HFF-Myc (cell line): ENCODE measurements around the gene BRAT1.

Experiments used
- DNase-seq: peaks from one replicate; pipeline ENCODE4 v3.0.0-alpha.2; 2011; ENCODE audit warnings: low read depth; ENCODE audit errors: extremely low read depth
- H3K4me3 ChIP-seq: replicated peaks from 2 replicates; pipeline ENCODE4 v1.5.1; 2011; ENCODE audit warnings: low read depth, mild to moderate bottlenecking, control low read depth, low read length
- TF ChIP-seq, protein P1 (sequence below): IDR thresholded peaks from 2 replicates; pipeline ENCODE4 v1.5.1; 2012; ENCODE audit warnings: mild to moderate bottlenecking, low read depth, low read length, control low read depth; ENCODE audit errors: missing control alignments

BRAT1 gene

GRCh38 chr7:2504128-2504888, 51.0 kb downstream of the BRAT1 start:
- TF ChIP-seq, protein P1, sequence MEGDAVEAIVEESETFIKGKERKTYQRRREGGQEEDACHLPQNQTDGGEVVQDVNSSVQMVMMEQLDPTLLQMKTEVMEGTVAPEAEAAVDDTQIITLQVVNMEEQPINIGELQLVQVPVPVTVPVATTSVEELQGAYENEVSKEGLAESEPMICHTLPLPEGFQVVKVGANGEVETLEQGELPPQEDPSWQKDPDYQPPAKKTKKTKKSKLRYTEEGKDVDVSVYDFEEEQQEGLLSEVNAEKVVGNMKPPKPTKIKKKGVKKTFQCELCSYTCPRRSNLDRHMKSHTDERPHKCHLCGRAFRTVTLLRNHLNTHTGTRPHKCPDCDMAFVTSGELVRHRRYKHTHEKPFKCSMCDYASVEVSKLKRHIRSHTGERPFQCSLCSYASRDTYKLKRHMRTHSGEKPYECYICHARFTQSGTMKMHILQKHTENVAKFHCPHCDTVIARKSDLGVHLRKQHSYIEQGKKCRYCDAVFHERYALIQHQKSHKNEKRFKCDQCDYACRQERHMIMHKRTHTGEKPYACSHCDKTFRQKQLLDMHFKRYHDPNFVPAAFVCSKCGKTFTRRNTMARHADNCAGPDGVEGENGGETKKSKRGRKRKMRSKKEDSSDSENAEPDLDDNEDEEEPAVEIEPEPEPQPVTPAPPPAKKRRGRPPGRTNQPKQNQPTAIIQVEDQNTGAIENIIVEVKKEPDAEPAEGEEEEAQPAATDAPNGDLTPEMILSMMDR, result no peak
- H3K4me3 ChIP-seq, result no peak overlapping the region
- DNase-seq, result no peak

DNA sequence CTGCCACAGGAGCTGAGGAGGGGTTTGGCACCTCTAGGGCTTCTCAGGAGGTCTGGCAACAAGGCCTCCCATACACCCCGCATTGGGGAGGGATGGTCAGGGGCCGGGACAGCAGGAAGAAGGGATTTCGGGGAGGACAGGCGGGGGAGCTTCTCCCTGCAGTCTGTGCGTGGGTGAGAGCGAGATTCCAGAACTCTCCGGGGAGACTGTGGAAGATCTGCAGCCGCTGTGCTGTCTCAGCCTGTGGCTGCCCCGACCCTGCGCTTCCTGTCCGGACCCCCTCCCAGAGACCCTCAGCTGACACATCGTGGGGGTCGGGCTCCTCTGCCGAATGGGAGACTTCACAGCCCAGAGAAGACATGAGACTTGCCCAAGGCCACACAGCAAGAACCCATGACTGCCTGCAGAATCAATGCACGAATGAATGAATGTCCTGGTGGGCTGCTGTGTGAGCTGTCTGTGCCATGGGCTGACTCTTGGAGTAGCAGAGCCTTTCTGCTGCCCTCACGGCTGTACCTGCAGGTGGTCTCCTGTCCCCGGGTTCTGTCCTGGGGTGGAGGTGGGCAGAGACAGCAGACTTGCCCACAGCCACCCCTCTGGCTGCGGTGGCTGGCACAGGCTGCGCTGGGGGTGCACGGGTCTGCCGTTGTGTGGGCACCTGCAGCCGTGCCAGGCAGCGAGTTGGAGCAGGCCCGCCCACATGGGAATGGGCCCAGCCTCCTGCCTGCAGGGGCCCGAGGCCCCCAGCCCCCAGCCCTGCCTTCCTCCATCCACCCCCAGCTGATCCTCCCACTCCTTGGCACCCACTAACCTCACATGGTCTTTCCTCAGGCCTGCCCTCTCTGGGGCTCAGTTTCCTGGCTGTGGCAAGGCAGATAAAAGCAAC, 52.0 kb downstream of the BRAT1 start:
- no peak for DNase-seq
- H3K4me3 ChIP-seq, result no peak overlapping the region
- TF ChIP-seq, protein P1, result no peak

DNA sequence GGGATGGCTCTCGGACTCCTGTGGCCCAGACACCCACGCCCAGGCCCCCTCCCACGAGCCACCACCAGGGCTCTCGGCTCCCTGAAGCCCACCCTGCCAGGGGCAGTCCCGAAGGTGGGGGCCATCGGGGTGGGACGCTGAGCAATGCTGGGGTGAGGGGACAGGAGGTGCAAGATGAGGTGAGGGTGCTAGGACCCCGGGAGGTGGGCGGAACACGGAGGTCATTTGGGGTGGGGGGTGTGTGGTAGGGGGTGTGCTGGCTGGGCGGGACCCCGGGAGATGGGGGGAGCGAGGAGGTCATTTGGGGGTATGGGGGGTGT, 52.7 kb downstream of the BRAT1 start:
- no peak for DNase-seq
- H3K4me3 ChIP-seq, result no peak overlapping the region
- TF ChIP-seq, protein P1, result no peak

GRCh38 chr7:2501947-2502646, 53.2 kb downstream of the BRAT1 start:
- no peak overlapping the region for H3K4me3 ChIP-seq
- no peak for DNase-seq
- TF ChIP-seq, protein P1, result no peak

DNA sequence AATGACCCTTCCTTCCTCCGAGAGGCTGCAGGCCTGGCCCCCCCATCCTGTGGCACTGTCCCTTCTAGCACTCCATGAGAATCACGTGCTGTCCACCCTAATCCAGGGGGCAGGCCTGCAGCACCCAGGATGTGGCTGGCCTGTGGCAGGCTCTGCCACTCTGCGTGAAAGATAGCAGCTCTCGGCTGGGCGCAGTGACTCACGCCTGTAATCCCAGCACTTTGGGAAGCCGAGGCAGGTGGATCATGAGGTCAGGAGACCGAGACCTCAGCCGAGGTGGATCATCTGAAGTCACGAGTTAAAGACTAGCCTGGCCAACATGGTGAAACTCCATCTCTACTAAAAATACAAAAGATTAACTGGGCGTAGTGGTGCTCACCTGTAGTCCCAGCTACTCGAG, 54.6 kb downstream of the BRAT1 start:
- H3K4me3 ChIP-seq, result no peak overlapping the region
- TF ChIP-seq, protein P1, result no peak
- no peak for DNase-seq

GRCh38 chr7:2499719-2500430, 55.4 kb downstream of the BRAT1 start:
- H3K4me3 ChIP-seq, result no peak overlapping the region
- no peak for DNase-seq
- TF ChIP-seq, protein P1, result no peak
